Measurements from ENCODE around the gene LARP4B.

The LARP4B gene

GRCh38 chr10:787933-788651 is 143.4 kb downstream of the LARP4B start:
- TF ChIP-seq, protein P1, sequence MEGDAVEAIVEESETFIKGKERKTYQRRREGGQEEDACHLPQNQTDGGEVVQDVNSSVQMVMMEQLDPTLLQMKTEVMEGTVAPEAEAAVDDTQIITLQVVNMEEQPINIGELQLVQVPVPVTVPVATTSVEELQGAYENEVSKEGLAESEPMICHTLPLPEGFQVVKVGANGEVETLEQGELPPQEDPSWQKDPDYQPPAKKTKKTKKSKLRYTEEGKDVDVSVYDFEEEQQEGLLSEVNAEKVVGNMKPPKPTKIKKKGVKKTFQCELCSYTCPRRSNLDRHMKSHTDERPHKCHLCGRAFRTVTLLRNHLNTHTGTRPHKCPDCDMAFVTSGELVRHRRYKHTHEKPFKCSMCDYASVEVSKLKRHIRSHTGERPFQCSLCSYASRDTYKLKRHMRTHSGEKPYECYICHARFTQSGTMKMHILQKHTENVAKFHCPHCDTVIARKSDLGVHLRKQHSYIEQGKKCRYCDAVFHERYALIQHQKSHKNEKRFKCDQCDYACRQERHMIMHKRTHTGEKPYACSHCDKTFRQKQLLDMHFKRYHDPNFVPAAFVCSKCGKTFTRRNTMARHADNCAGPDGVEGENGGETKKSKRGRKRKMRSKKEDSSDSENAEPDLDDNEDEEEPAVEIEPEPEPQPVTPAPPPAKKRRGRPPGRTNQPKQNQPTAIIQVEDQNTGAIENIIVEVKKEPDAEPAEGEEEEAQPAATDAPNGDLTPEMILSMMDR (IDR thresholded peaks at IDR 0.05; ENCODE audit: low read depth, low read length): no peak
- H3K4me3 ChIP-seq (replicated peaks in 1 of 2; ENCODE audit: low read depth in 2 of 2, low read length in 2 of 2): no peak overlapping the region
- DNase-seq (ENCODE audit: low read depth in 2 of 2): peak; percentile 44 to 57

- H3K4me3 ChIP-seq (replicated peaks in 1 of 2; ENCODE audit: low read depth in 2 of 2, low read length in 2 of 2): no peak overlapping the region
- no peak for DNase-seq (ENCODE audit: low read depth in 2 of 2)
- TF ChIP-seq, protein P1 (IDR thresholded peaks at IDR 0.05; ENCODE audit: low read depth, low read length): no peak
Observed at GRCh38 chr10:786633-787474, 144.7 kb downstream of the LARP4B start.

GRCh38 chr10:785861-786214 is 145.7 kb downstream of the LARP4B start:
- TF ChIP-seq, protein P1 (IDR thresholded peaks at IDR 0.05; ENCODE audit: low read depth, low read length): no peak
- no peak for DNase-seq (ENCODE audit: low read depth in 2 of 2)
- H3K4me3 ChIP-seq (replicated peaks in 1 of 2; ENCODE audit: low read depth in 2 of 2, low read length in 2 of 2): no peak overlapping the region

- no peak for DNase-seq (ENCODE audit: low read depth in 2 of 2)
- H3K4me3 ChIP-seq (replicated peaks in 1 of 2; ENCODE audit: low read depth in 2 of 2, low read length in 2 of 2): peak overlapping the region; percentile 38 to 51
- TF ChIP-seq, protein P1 (IDR thresholded peaks at IDR 0.05; ENCODE audit: low read depth, low read length): no peak
Observed at GRCh38 chr10:785089-785860, 146.2 kb downstream of the LARP4B start.

GRCh38 chr10:784403-785088 is 147.0 kb downstream of the LARP4B start:
- peak; percentile 65 to 76 for DNase-seq (ENCODE audit: low read depth in 2 of 2)
- H3K4me3 ChIP-seq (replicated peaks in 1 of 2; ENCODE audit: low read depth in 2 of 2, low read length in 2 of 2): peak overlapping the region; percentile 38 to 51
- TF ChIP-seq, protein P1 (IDR thresholded peaks at IDR 0.05; ENCODE audit: low read depth, low read length): peak; percentile 30

Measured in cardiac fibroblast (primary cell).